ENCODE data around the gene AQR.
"Not testable (repeated sequence)": the region's sequence is repeated elsewhere in the genome, so short reads cannot be mapped to it uniquely, and the experiment has no call there.

AQR gene

DNA sequence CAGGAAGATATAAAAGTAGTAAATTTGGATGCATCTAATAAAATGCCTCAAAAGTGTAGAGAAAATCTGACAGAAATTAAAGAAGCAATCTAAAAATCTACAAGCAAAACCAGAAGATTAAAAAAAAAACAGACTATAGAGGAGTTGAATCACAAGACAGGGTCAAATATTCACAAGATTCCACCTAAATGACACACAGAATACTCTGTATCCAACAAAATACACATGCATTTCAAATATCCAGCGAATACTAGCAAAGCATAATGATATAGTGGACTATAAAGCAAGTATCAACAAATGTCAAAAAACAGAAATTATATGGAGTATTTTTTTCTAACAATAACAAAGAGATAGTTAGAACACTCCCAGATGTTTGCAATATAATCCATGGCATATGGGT lies 153.7 kb downstream of the AQR start:
- no peak for TF ChIP-seq Cebpa-rat (IDR thresholded peaks at IDR 0.05)
- Histone ChIP-seq H3K4me1 (no peaks in the 10 kb centered on the region), H3K36me3 (no peaks in the 10 kb centered on the region), H3K27ac (no peak overlapping the region), H3K9me3 (replicated peaks in 1 of 11) (no peaks in the 10 kb centered on the region), H3K4me3 (no peak overlapping the region), H3K4me2 (no peak overlapping the region), H3K27me3 (no peaks in the 10 kb centered on the region), H4K20me1 (no peaks in the 10 kb centered on the region), H3K9ac (no peak overlapping the region)

DNA sequence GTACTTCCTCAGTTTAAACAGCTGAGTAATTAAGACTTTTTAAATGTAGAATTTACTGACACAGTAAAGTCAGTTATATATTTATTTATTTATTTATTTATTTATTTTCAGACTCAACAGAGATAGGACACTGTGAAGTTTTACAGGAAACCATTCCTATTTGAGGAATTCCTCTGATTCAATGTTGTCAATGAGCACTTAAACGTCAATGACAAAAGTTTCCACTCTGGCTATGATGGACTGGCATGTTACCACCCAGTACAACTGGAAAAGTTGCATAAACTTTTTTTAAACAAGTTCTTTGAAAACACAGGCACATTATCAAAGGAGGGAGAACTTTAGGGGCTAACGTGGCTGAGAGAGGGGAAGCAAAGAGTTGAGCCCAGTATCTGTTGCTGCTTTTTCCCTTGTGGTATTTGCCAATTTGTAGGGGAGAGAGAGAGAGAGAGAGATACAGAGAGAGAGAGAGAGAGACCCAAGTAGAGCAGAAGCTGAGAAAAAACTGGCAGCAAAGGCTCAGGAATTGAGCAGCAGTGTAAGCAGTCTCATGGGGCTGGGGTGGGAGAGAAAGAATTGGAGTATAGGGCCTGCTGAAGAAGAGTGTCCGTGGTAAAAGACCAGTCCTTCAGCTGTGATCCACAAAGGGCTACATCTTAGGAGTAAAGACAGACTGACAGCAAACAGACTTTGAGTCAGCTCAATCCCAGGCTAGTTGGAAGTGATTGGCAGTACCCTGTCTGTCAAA lies 155.9 kb downstream of the AQR start:
- Histone ChIP-seq H3K4me1 (no peaks in the 10 kb centered on the region), H3K4me2 (no peak overlapping the region), H3K9me3 (replicated peaks in 1 of 11) (no peaks in the 10 kb centered on the region), H3K27ac (no peak overlapping the region), H4K20me1 (no peaks in the 10 kb centered on the region), H3K4me3 (no peak overlapping the region), H3K9ac (no peak overlapping the region), H3K27me3 (no peaks in the 10 kb centered on the region), H3K36me3 (no peaks in the 10 kb centered on the region)
- TF ChIP-seq Cebpa-rat (IDR thresholded peaks at IDR 0.05), result no peak

DNA sequence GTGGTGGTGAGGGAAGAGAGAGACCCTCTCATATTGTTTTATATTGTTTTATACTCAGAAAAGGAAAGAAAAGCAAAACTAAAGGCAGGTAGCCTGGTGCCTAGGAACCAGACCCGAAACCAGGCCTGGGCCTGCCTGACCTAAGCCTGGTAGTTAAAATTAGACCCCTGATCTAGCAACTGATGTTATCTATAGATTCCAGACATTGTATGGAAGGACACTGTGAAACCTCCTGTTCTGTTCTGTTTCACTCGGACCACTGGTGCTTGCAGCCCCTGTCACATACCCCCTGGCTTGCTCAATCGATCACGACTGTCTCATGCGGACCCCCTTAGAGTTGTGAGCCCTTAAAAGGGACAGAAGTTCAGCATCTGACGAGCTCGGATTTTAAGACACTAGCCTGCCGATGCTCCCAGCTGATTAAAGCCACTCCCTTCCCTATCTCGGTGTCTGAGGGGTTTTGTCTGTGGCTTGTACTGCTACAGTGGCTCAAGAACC lies 156.6 kb downstream of the AQR start:
- H4K20me1 ChIP-seq; H3K9ac ChIP-seq; H3K36me3 ChIP-seq; H3K4me1 ChIP-seq; H3K27me3 ChIP-seq; H3K27ac ChIP-seq; H3K9me3 ChIP-seq (replicated peaks in 1 of 11); H3K4me3 ChIP-seq; H3K4me2 ChIP-seq: not testable (repeated sequence)

DNA sequence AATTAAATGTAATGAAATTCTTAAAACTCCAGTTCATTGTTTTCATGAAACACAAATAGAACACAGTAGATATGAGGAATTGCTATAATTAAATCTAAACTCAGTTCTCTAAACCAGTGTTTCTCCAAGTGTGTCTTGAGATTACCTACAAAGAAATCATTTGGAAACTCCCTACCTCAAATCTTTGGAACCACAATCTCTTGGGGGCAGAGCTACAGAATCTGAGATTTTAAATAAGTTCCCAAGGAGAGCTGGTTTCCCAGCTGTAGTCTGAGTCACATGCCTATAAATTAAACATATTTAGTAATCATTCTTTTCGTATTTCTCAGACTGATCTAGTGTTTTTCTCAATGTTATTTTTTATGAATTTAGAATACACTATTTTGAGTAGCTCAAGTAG lies 157.2 kb downstream of the AQR start:
- Histone ChIP-seq H3K4me3 (no peak overlapping the region), H3K9me3 (replicated peaks in 1 of 11) (peaks cover 2 to 8% (median 3%) of the 10 kb centered on the region in 11 experiments; a peak in 19 of 22 replicates), H3K36me3 (no peaks in the 10 kb centered on the region), H3K27ac (no peak overlapping the region), H3K27me3 (no peaks in the 10 kb centered on the region), H3K4me1 (no peaks in the 10 kb centered on the region), H4K20me1 (no peaks in the 10 kb centered on the region), H3K9ac (no peak overlapping the region), H3K4me2 (no peak overlapping the region)
- no peak for TF ChIP-seq Cebpa-rat (IDR thresholded peaks at IDR 0.05)

DNA sequence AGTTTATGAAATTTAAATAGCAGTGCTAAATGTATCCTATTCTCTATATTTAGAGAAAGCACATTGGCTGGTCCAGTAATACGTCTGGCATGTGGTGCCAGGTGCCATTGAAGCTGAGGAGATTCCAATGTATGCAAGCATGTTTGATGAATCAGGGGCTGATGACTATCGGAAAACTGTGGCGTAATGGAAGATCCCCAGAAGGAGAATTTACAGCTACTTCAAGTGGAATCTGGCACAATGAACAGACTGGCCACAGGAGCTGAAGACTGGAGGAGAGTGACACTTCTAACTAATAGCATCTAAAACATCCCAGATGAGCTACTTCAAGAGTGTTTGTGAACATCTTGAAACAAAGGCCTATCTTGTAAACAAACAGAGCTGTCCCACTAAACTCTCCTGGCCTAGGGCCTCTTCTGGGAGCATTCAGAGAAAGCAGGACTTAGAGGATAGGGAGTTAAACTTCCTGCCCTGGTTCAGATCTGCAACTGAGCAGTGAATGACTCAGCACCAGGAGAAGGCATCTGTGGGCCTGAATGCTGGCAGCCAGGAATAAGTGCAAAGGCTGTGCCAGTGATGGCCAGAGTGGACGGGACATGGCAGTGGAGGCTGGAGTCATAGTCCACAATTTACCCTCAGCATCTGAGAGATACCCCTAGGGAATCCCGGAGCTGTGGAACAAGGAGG lies 159.0 kb downstream of the AQR start:
- Histone ChIP-seq H3K9ac (no peak overlapping the region), H3K4me3 (no peak overlapping the region), H3K4me1 (no peaks in the 10 kb centered on the region), H3K27ac (0 out of 22 replicates have a peak overlapping the region, but pooled peaks of 1 of the 11 experiments have one; percentile 9), H3K9me3 (replicated peaks in 1 of 11) (peaks cover 12 to 22% (median 15%) of the 10 kb centered on the region in 11 experiments; a peak in 20 of 22 replicates), H3K27me3 (no peaks in the 10 kb centered on the region), H4K20me1 (no peaks in the 10 kb centered on the region), H3K4me2 (no peak overlapping the region), H3K36me3 (no peaks in the 10 kb centered on the region)
- no peak for TF ChIP-seq Cebpa-rat (IDR thresholded peaks at IDR 0.05)

DNA sequence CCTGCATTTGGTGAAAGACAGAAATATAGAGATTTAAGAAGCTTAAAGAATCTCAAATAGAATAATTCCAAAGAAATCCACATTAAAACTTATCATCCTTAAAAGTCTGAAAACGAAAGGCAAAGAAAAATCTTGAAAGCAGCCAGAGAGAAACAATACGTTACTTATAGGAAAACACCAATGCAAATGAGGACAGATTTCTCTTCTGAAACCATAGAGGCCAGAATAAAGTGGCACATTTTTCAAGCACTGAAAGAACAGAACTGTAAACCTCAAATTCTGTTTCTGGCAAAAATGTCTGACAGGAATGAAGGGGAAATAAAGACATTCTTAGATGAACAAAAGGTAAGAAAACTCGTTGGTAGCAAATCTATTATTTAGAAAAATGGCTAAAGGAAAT lies 160.4 kb downstream of the AQR start:
- Histone ChIP-seq H3K4me2 (no peak overlapping the region), H3K4me1 (no peaks in the 10 kb centered on the region), H3K9ac (no peak overlapping the region), H3K4me3 (no peak overlapping the region), H3K36me3 (no peaks in the 10 kb centered on the region), H3K27me3 (no peaks in the 10 kb centered on the region), H4K20me1 (no peaks in the 10 kb centered on the region), H3K27ac (no peak overlapping the region), H3K9me3 (replicated peaks in 1 of 11) (peaks cover 12 to 22% (median 15%) of the 10 kb centered on the region in 11 experiments; a peak in 20 of 22 replicates)
- TF ChIP-seq Cebpa-rat (IDR thresholded peaks at IDR 0.05), result no peak

DNA sequence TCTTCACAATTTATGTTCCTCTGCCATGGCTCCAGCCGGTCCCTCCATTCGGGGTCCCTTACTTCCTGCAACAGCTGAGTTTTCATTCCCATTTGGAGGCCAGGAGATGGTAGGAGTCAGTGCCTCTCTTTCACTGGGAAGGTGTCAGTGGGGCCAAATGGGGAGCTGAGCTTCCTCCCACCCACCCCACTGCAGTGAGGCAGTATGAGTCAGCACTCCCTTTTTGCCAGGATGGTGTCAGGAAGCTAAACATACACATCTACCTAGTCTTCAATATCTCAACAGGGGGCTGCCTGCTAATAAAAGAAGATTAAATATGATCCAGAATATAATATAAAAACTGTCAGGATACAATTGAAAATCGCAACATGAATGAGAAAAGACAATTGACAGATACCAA lies 161.5 kb downstream of the AQR start:
- Histone ChIP-seq H4K20me1 (no peaks in the 10 kb centered on the region), H3K27ac (no peak overlapping the region), H3K36me3 (no peaks in the 10 kb centered on the region), H3K9me3 (replicated peaks in 1 of 11) (peaks cover 12 to 22% (median 15%) of the 10 kb centered on the region in 11 experiments; a peak in 20 of 22 replicates), H3K9ac (no peak overlapping the region), H3K27me3 (no peaks in the 10 kb centered on the region), H3K4me1 (no peaks in the 10 kb centered on the region), H3K4me3 (no peak overlapping the region), H3K4me2 (no peak overlapping the region)
- no peak for TF ChIP-seq Cebpa-rat (IDR thresholded peaks at IDR 0.05)

DNA sequence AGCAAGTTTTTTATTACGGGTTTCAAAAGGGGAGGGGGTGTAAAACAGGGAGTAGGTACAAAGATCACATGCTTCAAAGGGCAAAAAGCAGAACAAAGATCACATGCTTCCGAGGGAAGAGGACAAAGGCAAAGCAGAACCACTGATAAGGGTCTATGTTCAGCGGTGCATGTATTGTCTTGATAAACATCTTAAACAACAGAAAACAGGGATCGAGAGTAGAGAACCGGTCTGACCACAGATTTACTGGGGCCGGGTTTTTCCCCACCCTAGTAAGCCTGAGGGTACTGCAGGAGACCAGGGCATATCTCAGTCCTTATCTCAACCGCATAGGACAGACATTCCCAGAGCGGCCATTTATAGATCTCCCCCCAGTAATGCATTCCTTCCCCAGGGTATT lies 162.3 kb downstream of the AQR start:
- H3K4me1 ChIP-seq, H3K36me3 ChIP-seq, H3K4me2 ChIP-seq, H3K27ac ChIP-seq, H3K4me3 ChIP-seq, H3K9ac ChIP-seq, H3K27me3 ChIP-seq, H4K20me1 ChIP-seq: not testable (repeated sequence)
- peaks cover 12 to 22% (median 15%) of the 10 kb centered on the region in 11 experiments; a peak in 20 of 22 replicates for H3K9me3 ChIP-seq (replicated peaks in 1 of 11)

DNA sequence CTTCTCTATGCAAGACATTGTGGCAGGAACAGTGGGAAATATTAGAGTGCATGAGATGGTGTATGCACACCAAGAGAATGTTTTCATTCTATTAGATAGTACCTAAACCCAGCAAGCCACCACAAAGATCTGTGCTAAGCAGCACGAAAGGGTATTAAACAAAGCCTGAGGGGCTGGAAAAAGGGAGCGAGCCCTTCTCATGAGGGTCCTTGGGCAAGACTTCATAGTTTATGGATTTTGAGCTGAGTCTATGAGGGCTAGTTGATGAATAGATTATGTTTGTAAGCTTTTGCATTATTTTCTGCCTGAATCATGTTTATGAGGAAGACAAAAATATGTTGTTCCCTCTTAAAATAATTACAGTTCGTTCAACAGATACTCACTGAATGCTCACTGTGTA lies 164.8 kb downstream of the AQR start:
- H3K9me3 ChIP-seq (replicated peaks in 1 of 11), result peaks cover 12 to 22% (median 15%) of the 10 kb centered on the region in 11 experiments; a peak in 20 of 22 replicates
- TF ChIP-seq Cebpa-rat (IDR thresholded peaks at IDR 0.05), result no peak
- H3K4me2 ChIP-seq, result no peak overlapping the region
- no peak overlapping the region for H3K4me3 ChIP-seq
- H3K9ac ChIP-seq, result no peak overlapping the region
- H4K20me1 ChIP-seq, result no peaks in the 10 kb centered on the region
- H3K36me3 ChIP-seq, result no peaks in the 10 kb centered on the region
- no peak overlapping the region for H3K27ac ChIP-seq
- H3K4me1 ChIP-seq, result no peaks in the 10 kb centered on the region
- no peaks in the 10 kb centered on the region for H3K27me3 ChIP-seq

DNA sequence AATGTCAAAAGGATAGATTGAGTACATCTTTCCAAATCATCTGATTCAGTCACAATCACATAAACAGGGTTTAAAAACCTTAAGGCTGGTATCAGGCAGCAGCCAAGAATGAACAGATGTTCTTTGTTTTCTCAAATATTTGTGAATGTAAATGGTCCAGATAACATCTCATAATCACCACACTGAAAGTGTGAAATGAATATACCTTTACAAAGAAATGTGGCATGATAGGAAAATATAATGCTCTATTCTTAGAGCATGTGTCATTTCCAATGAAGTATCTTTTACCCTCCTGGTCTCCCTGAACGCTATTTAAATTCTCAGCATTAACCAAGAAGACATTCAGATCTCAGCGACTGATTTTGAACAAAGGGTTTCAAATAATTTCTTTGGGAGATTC lies 165.4 kb downstream of the AQR start:
- no peak overlapping the region for H3K27ac ChIP-seq
- H3K9ac ChIP-seq, result no peak overlapping the region
- no peaks in the 10 kb centered on the region for H4K20me1 ChIP-seq
- TF ChIP-seq Cebpa-rat (IDR thresholded peaks at IDR 0.05), result no peak
- no peaks in the 10 kb centered on the region for H3K27me3 ChIP-seq
- no peak overlapping the region for H3K4me3 ChIP-seq
- peaks cover 12 to 22% (median 15%) of the 10 kb centered on the region in 11 experiments; a peak in 20 of 22 replicates for H3K9me3 ChIP-seq (replicated peaks in 1 of 11)
- H3K36me3 ChIP-seq, result no peaks in the 10 kb centered on the region
- H3K4me1 ChIP-seq, result no peaks in the 10 kb centered on the region
- H3K4me2 ChIP-seq, result no peak overlapping the region
